CD4-positive, alpha-beta T cell treated with Interleukin-17A for 4 hours (primary cell): ENCODE data around the gene SHANK1.
"Not testable (repeated sequence)": the region's sequence is repeated elsewhere in the genome, so short reads cannot be mapped to it uniquely, and the experiment has no call there.

Experiments
- DNase-seq: peaks from one replicate; pipeline ENCODE4 v3.0.0-alpha.2; 2020; ENCODE audit warnings: mixed read lengths

SHANK1 gene

GRCh38 chr19:50719566-50719965 is at the start of gene SHANK1:
SHANK1 (minus strand) TSS chr19:50719802; CDS start chr19:50716919, 2,883 bp downstream.
- no peak for DNase-seq

GRCh38 chr19:50768277-50768676 is 48.7 kb upstream of the SHANK1 start:
- no peak for DNase-seq

- DNase-seq = not testable (repeated sequence)
These were observed 47.7 kb upstream of the SHANK1 start for GRCh38 chr19:50767263-50767662.

GRCh38 chr19:50766746-50767145 is 47.1 kb upstream of the SHANK1 start:
- DNase-seq = not testable (repeated sequence)

- no peak for DNase-seq
These were observed 44.8 kb upstream of the SHANK1 start for GRCh38 chr19:50764409-50764808.

- not testable (repeated sequence) for DNase-seq
These were observed 43.9 kb upstream of the SHANK1 start for GRCh38 chr19:50763521-50763920.

GRCh38 chr19:50761501-50761900 is 41.9 kb upstream of the SHANK1 start:
- not testable (repeated sequence) for DNase-seq

GRCh38 chr19:50759886-50760285 is 40.3 kb upstream of the SHANK1 start:
- DNase-seq = no peak

- DNase-seq = not testable (repeated sequence)
These were observed 39.5 kb upstream of the SHANK1 start for GRCh38 chr19:50759076-50759475.

- not testable (repeated sequence) for DNase-seq
These were observed 38.0 kb upstream of the SHANK1 start for GRCh38 chr19:50757624-50758023.

- not testable (repeated sequence) for DNase-seq
These were observed 36.6 kb upstream of the SHANK1 start for GRCh38 chr19:50756244-50756643.

- no peak for DNase-seq
These were observed 34.3 kb upstream of the SHANK1 start for GRCh38 chr19:50753879-50754278.

- no peak for DNase-seq
These were observed 30.4 kb upstream of the SHANK1 start for GRCh38 chr19:50750010-50750409.

- no peak for DNase-seq
These were observed 29.9 kb upstream of the SHANK1 start for GRCh38 chr19:50749490-50749889.

- not testable (repeated sequence) for DNase-seq
These were observed 27.5 kb upstream of the SHANK1 start for GRCh38 chr19:50747141-50747540.

- no peak for DNase-seq
These were observed 25.6 kb upstream of the SHANK1 start for GRCh38 chr19:50745221-50745620.

GRCh38 chr19:50743537-50743936 is 23.9 kb upstream of the SHANK1 start:
- no peak for DNase-seq

GRCh38 chr19:50741179-50741933 is 21.8 kb upstream of the SHANK1 start:
- DNase-seq = no peak

- no peak for DNase-seq
These were observed 20.4 kb upstream of the SHANK1 start for GRCh38 chr19:50739914-50740426.

- DNase-seq = no peak
These were observed 19.7 kb upstream of the SHANK1 start for GRCh38 chr19:50739132-50739913.

GRCh38 chr19:50736338-50736737 is 16.7 kb upstream of the SHANK1 start:
- DNase-seq = no peak

- DNase-seq = no peak
These were observed 16.3 kb upstream of the SHANK1 start for GRCh38 chr19:50735869-50736268.

- no peak for DNase-seq
These were observed 10.3 kb upstream of the SHANK1 start for GRCh38 chr19:50729894-50730293.
